HL-60 (cell line): ENCODE measurements around the gene PAAF1.

Experiments used
- DNase-seq, 2 experiments: peaks; one replicate each; pipeline ENCODE4 v3.0.0-alpha.2; 2010 to 2020; ENCODE audit warnings: low read depth in 1 of 2, low spot score in 1 of 2
- H3K27ac ChIP-seq: fragments of 250-450 bp; sonication (Bioruptor Pico); replicated peaks from 2 replicates; pipeline ENCODE4 v1.5.1; 2020; ENCODE audit warnings: mild to moderate bottlenecking, moderate library complexity
- H3K27me3 ChIP-seq: fragments of 250-450 bp; sonication (Bioruptor Pico); 2 replicates; pipeline ENCODE4 v1.5.1; 2021; ENCODE audit warnings: mild to moderate bottlenecking, moderate library complexity; ENCODE audit not compliant: insufficient read depth, poor library complexity, severe bottlenecking
- H3K4me3 ChIP-seq: replicated peaks from 2 replicates; pipeline ENCODE4 v1.5.1; 2011; ENCODE audit warnings: mild to moderate bottlenecking, control low read depth, low read length; ENCODE audit not compliant: insufficient read depth
- CTCF ChIP-seq: IDR thresholded peaks from one replicate; pipeline ENCODE4 v1.5.1; 2011; ENCODE audit warnings: low read length, control low read depth, inconsistent platforms; ENCODE audit not compliant: insufficient read depth
- GABPA ChIP-seq: IDR thresholded peaks from 2 replicates; pipeline ENCODE4 v1.6.1; 2012; ENCODE audit warnings: low read depth
- POLR2AphosphoS5 ChIP-seq: IDR thresholded peaks from 2 replicates; pipeline ENCODE4 v1.6.1; 2012; ENCODE audit warnings: low read depth
- SPI1 ChIP-seq: IDR thresholded peaks from 2 replicates; pipeline ENCODE4 v1.6.1; 2012; ENCODE audit warnings: low read depth, mild to moderate bottlenecking, borderline replicate concordance
- TF ChIP-seq, protein P1 (sequence below): IDR thresholded peaks from 2 replicates; pipeline ENCODE4 v1.6.1; 2012; ENCODE audit warnings: low read depth; ENCODE audit not compliant: insufficient replicate concordance

PAAF1 gene

DNA sequence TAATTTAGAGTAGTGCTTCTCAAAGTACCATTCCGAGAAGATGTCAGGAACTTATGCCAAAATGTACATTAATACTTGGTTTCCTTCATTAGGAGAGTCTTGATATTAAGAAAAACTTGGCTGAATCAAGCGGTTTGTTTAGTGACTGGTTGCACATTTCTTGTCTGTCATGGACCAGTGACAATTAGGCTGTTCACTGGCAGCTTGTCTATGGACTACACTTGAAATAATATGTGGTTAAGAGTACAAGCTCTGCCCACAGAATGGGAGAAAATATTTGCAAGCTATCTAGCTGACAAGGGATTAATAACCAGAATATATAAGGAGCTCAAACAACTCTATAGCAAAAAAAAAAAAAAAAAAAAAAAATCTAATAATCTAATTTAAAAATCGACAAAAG, 24.8 kb upstream of the PAAF1 start:
- no peak for TF ChIP-seq CTCF
- TF ChIP-seq SPI1, result no peak
- no peak for TF ChIP-seq GABPA
- TF ChIP-seq, protein P1, sequence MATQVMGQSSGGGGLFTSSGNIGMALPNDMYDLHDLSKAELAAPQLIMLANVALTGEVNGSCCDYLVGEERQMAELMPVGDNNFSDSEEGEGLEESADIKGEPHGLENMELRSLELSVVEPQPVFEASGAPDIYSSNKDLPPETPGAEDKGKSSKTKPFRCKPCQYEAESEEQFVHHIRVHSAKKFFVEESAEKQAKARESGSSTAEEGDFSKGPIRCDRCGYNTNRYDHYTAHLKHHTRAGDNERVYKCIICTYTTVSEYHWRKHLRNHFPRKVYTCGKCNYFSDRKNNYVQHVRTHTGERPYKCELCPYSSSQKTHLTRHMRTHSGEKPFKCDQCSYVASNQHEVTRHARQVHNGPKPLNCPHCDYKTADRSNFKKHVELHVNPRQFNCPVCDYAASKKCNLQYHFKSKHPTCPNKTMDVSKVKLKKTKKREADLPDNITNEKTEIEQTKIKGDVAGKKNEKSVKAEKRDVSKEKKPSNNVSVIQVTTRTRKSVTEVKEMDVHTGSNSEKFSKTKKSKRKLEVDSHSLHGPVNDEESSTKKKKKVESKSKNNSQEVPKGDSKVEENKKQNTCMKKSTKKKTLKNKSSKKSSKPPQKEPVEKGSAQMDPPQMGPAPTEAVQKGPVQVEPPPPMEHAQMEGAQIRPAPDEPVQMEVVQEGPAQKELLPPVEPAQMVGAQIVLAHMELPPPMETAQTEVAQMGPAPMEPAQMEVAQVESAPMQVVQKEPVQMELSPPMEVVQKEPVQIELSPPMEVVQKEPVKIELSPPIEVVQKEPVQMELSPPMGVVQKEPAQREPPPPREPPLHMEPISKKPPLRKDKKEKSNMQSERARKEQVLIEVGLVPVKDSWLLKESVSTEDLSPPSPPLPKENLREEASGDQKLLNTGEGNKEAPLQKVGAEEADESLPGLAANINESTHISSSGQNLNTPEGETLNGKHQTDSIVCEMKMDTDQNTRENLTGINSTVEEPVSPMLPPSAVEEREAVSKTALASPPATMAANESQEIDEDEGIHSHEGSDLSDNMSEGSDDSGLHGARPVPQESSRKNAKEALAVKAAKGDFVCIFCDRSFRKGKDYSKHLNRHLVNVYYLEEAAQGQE, result no peak
- no peak for TF ChIP-seq POLR2AphosphoS5
- Histone ChIP-seq H3K4me3 (no peak overlapping the region), H3K27ac (no peak overlapping the region), H3K27me3 (no peaks in the 10 kb centered on the region)
- DNase-seq, result no peak

DNA sequence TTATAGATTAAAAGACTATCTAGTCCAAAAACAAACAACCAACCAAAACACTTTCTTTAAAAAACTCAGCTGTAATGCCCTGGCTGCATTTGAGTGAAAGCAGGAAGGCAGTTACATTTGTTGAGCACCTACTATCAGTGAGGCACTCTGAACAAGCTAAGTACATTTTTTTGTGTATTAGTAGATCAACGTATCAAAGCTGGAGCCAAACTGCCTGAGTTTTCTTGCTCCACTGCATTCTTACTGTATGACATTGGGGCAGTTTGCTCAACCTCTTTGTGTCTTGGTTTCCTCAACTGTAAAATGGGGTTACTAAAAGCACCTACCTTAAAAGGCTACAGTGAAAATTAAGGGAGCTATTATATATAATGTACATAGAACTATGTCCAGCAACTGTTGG, 22.1 kb upstream of the PAAF1 start:
- H3K27ac ChIP-seq, result no peak overlapping the region
- no peak for TF ChIP-seq POLR2AphosphoS5
- TF ChIP-seq, protein P1, result no peak
- no peak for TF ChIP-seq CTCF
- no peak for TF ChIP-seq GABPA
- TF ChIP-seq SPI1, result no peak
- H3K4me3 ChIP-seq, result no peak overlapping the region
- DNase-seq, result no peak
- no peaks in the 10 kb centered on the region for H3K27me3 ChIP-seq

DNA sequence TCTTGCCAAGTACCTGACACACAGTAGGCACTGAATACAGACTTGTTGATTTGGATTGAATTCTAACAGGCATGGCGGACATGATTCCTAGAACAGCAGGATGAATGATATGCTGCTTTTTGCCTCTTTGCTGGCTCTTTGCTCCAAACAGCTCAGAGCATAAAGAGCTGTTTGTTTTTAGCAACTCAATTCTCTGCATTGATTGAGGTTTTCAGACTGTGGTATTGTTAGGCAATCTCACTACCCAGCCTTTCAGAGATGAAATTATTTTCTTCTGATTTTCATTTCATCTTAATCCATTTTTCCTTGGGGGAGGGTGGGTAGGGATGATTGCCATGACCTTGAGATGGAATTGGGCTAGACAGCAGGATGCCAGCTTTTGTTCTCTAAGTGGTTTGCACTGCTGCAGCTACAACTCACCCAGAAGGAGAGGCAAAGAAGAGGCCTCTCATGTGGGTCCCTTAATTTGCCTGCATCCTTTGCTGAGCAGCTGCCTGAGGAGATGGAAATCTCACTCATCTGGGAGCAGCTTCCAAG, 20.7 kb upstream of the PAAF1 start:
- DNase-seq, result no peak
- no peak overlapping the region for H3K4me3 ChIP-seq
- no peak for TF ChIP-seq POLR2AphosphoS5
- TF ChIP-seq SPI1, result no peak
- H3K27me3 ChIP-seq, result no peaks in the 10 kb centered on the region
- H3K27ac ChIP-seq, result no peak overlapping the region

- Histone ChIP-seq H3K27ac (no peak overlapping the region), H3K27me3 (no peaks in the 10 kb centered on the region), H3K4me3 (no peak overlapping the region)
- TF ChIP-seq GABPA (no peak), SPI1 (no peak), CTCF (no peak), POLR2AphosphoS5 (no peak)
- TF ChIP-seq, protein P1, result no peak
- no peak for DNase-seq
These were observed 17.1 kb upstream of the PAAF1 start for GRCh38 chr11:73859671-73860070.
